HepG2 (cell line): ENCODE data around the gene NIN. TPM values are rescaled to one million over a fixed set of nuclear protein-coding genes. Genes with fewer than 3 reads are reported as not detected.

ENCODE experiments used
- ATAC-seq: fragments of 200-7000 bp; cut with Tn5 transposase; 3 replicates; pipeline ENCODE4 v1.9.1; 2020; ENCODE audit warnings: mild to moderate bottlenecking, moderate library complexity
- BruUV-seq: library from RNA; stranded (reverse); fragments of 400-500 nt; replicated peaks from 2 replicates; lab custom pipeline; 2021; lab: Mats Ljungman, UMichigan
- CTCF ChIA-PET: fragments of 300-600 bp; formaldehyde crosslinking; extraction: SDS; loops from one replicate; lab custom pipeline; 2021; ENCODE audit warnings: low total read pairs, inconsistent platforms, low intra/inter-chr PET ratio; lab: Yijun Ruan, JAX
- POLR2A ChIA-PET: fragments of 350-600 bp; sonication (Branson Sonifier 250); formaldehyde crosslinking; loops from one replicate; lab custom pipeline; 2020; ENCODE audit warnings: antibody characterized with exemption, inconsistent platforms; lab: Yijun Ruan, JAX
- DNase-seq: peaks from one replicate; pipeline ENCODE4 v3.0.0-alpha.2; 2015; ENCODE audit warnings: low spot score
- FAIRE-seq: peaks from 3 replicates; lab custom pipeline; 2011; peaks lifted over from hg19 to GRCh38; lab: Jason Lieb, UNC
- H2AFZ ChIP-seq: one replicate; pipeline ENCODE4 v1.6.1; 2011; ENCODE audit warnings: low read length, inconsistent platforms
- H3K27ac ChIP-seq: fragments of 300-600 bp; 3 replicates; pipeline ENCODE4 v1.8.0; 2011; ENCODE audit warnings: mixed run types, mild to moderate bottlenecking, mixed read lengths, low read length, inconsistent platforms; ENCODE audit not compliant: insufficient read depth; ENCODE audit errors: extremely low read length
- H3K27me3 ChIP-seq, 2 experiments: fragments of 200-600 bp in 1 of 2; 2 replicates in 1 of 2; 3 replicates in 1 of 2; pipeline versions ENCODE4 v1.6.0 to v1.8.0; 2011; ENCODE audit warnings: low read length in 2 of 2, mild to moderate bottlenecking in 2 of 2, moderate library complexity in 2 of 2, inconsistent platforms in 1 of 2; ENCODE audit not compliant: insufficient read depth in 2 of 2, control insufficient read depth in 1 of 2
- H3K36me3 ChIP-seq, 2 experiments: fragments of 200-600 bp in 1 of 2; replicated peaks in 1 of 2; 2 replicates in 1 of 2; 3 replicates in 1 of 2; pipeline versions ENCODE4 v1.5.1 to v1.8.0; 2011; ENCODE audit warnings: low read length in 2 of 2, inconsistent platforms in 1 of 2; ENCODE audit not compliant: insufficient read depth in 2 of 2, control insufficient read depth in 1 of 2
- H3K4me1 ChIP-seq: 2 replicates; pipeline ENCODE4 v1.5.1; 2012; ENCODE audit warnings: low read length, inconsistent platforms; ENCODE audit not compliant: insufficient read depth
- H3K4me2 ChIP-seq: 2 replicates; pipeline ENCODE4 v1.6.0; 2011; ENCODE audit warnings: low read depth, low read length, inconsistent platforms
- H3K4me3 ChIP-seq, 3 experiments: fragments of 200-600 bp in 1 of 3; sonication (generic), shearing (Covaris generic) in 1 of 3; replicated peaks in 1 of 3; 2 replicates each; pipeline ENCODE4 v1.5.1; 2011 to 2016; ENCODE audit warnings: low read length in 3 of 3, inconsistent platforms in 2 of 3, low read depth in 2 of 3, mild to moderate bottlenecking in 2 of 3, control low read depth in 1 of 3, mixed read lengths in 1 of 3; ENCODE audit not compliant: insufficient read depth in 1 of 3
- H3K79me2 ChIP-seq: one replicate; pipeline ENCODE4 v1.6.1; 2011; ENCODE audit warnings: low read length, inconsistent platforms; ENCODE audit not compliant: insufficient read depth
- H3K9ac ChIP-seq: 2 replicates; pipeline ENCODE4 v1.6.0; 2011; ENCODE audit warnings: mild to moderate bottlenecking, low read depth, low read length, inconsistent platforms; ENCODE audit not compliant: insufficient read depth
- H3K9me3 ChIP-seq: 2 replicates; pipeline ENCODE4 v1.5.1; 2012; ENCODE audit warnings: mild to moderate bottlenecking, low read length
- H4K20me1 ChIP-seq: 2 replicates; pipeline ENCODE4 v1.6.0; 2011; ENCODE audit warnings: inconsistent platforms, mild to moderate bottlenecking, low read length, moderate library complexity; ENCODE audit not compliant: insufficient read depth
- EP300 ChIP-seq, 3 experiments: sonication (generic) in 1 of 3; formaldehyde crosslinking in 1 of 3; IDR thresholded peaks; 2 replicates each; pipeline versions ENCODE4 v1.5.1 to v1.6.1; 2011 to 2020; ENCODE audit warnings: low read depth in 2 of 3, low read length in 2 of 3, borderline replicate concordance in 1 of 3, improper control_type of control experiment in 1 of 3, mild to moderate bottlenecking in 1 of 3, missing genetic modification reagents in 1 of 3, moderate library complexity in 1 of 3
- MXD4 ChIP-seq: IDR thresholded peaks from 2 replicates; pipeline ENCODE4 v1.6.1; 2016; ENCODE audit warnings: mild to moderate bottlenecking, missing biosample characterization, missing genetic modification reagents
- NFAT5 ChIP-seq: sonication (generic); formaldehyde crosslinking; IDR thresholded peaks from 2 replicates; pipeline ENCODE4 v1.4.0; 2020; ENCODE audit warnings: missing genetic modification reagents
- NR2F2 ChIP-seq: IDR thresholded peaks from 2 replicates; pipeline ENCODE4 v1.6.1; 2012; ENCODE audit warnings: low read depth, inconsistent platforms, borderline replicate concordance
- YY1 ChIP-seq: IDR thresholded peaks from 2 replicates; pipeline ENCODE4 v1.6.1; 2011; ENCODE audit warnings: low read length, low read depth, moderate library complexity, mild to moderate bottlenecking; ENCODE audit not compliant: insufficient read depth, insufficient replicate concordance
- ZNF34 ChIP-seq: sonication (generic); formaldehyde crosslinking; IDR thresholded peaks from 2 replicates; pipeline ENCODE4 v1.4.0; 2020; ENCODE audit warnings: mild to moderate bottlenecking, missing genetic modification reagents, borderline replicate concordance
- ZNF513 ChIP-seq: sonication (generic); formaldehyde crosslinking; conservative IDR thresholded peaks from 2 replicates; pipeline ENCODE4 v1.5.0; 2020; ENCODE audit warnings: missing genetic modification reagents
- WGBS: methylation state at CpG from one replicate; pipeline ENCODE4 v1.1.6; 2017; ENCODE audit warnings: low lambda C conversion rate; 5-methylcytosine and 5-hydroxymethylcytosine counted together
- in situ Hi-C: cut with HindIII; loops from 2 replicates; pipeline ENCODE4 v1.10.0; 2017; ENCODE audit warnings: low pct_unique_long_range_greater_than_20kb; ENCODE audit not compliant: extremely low pct_ligation_motif_present
- intact Hi-C: fragments of 100-400 bp; cut with micrococcal nuclease; formaldehyde crosslinking; loops from one replicate; pipeline ENCODE4 v1.10.0; 2022; ENCODE audit not compliant: unreplicated experiment
- polyA plus RNA-seq, 8 experiments: library from polyadenylated mRNA; depleted of rRNA in 3 of 8; stranded (reverse) in 7 of 8; unstranded in 1 of 8; fragments of >200 nt; fragmentation: Illumina TruSeq in 4 of 8; extraction: Trizol in 4 of 8; gene quantifications; 2 replicates each; pipeline versions ENCODE4 v1.2.1 to v1.2.3, GENCODE V29; 2011 to 2016; ENCODE audit warnings: low read depth in 4 of 8, missing spikeins in 1 of 8, mixed read lengths in 1 of 8; ENCODE audit not compliant: insufficient read depth in 1 of 8
- total RNA-seq, 5 experiments: library from RNA; depleted of rRNA; stranded (reverse); fragments of >200 nt; fragmentation: Illumina TruSeq; extraction: Trizol; gene quantifications; 2 replicates each; pipeline ENCODE4 v1.2.3, GENCODE V29; 2016; ENCODE audit warnings: low read depth in 1 of 5
- TF ChIP-seq, protein P1 (sequence below): sonication (generic); formaldehyde crosslinking; IDR thresholded peaks from 2 replicates; pipeline ENCODE4; 2020; ENCODE audit warnings: missing genetic modification reagents, mild to moderate bottlenecking, borderline replicate concordance

Gene NIN
- total and polyA plus RNA-seq, 2 of the 13 experiments (the other 11 are each of a cell fraction or from before 2014, with no cell fraction given) = 2.8 to 9.7 TPM

DNA sequence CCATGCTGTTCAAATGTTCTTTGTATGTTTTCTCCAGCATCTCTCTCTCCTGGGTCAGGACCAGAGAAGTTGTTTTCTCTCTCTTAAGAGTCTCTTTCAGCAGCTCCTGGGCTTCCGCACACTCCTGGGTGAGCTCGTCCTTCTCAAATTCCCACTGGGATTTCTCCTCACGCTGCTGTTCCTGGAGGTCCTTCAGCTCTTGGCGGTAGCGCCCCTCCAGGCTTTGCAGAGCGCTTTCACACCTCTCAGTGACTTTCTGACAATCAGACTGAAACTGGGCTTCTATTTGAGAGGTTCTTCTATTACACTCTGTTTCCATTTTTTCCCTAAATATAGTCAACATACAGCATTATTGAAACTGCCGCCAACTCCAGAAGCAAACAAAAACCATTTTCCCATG is 72.7 kb downstream of the NIN start:
- Histone ChIP-seq H2AFZ (no peak overlapping the region), H3K9ac (no peak overlapping the region), H4K20me1 (no peaks in the 10 kb centered on the region), H3K36me3 (peaks cover 9 to 27% of the 10 kb centered on the region in 2 experiments; a peak in 4 of 5 replicates), H3K27ac (no peak overlapping the region), H3K79me2 (no peaks in the 10 kb centered on the region), H3K4me2 (no peak overlapping the region), H3K9me3 (no peaks in the 10 kb centered on the region), H3K4me1 (no peaks in the 10 kb centered on the region), H3K4me3 (no peak overlapping the region), H3K27me3 (no peaks in the 10 kb centered on the region)
- ChIA-PET CTCF (no interaction called here), POLR2A (no interaction called here)
- no peak for TF ChIP-seq NFAT5 (CRISPR knock-in tag)
- no peak for TF ChIP-seq ZNF513
- TF ChIP-seq EP300 (IDR thresholded peaks at IDR 0.05; ENCODE audit: low read depth in 2 of 2, low read length in 2 of 2) = no peak
- no peak for TF ChIP-seq EP300 (CRISPR knock-in tag; IDR thresholded peaks at IDR 0.05; ENCODE audit: borderline replicate concordance)
- TF ChIP-seq, protein P1, sequence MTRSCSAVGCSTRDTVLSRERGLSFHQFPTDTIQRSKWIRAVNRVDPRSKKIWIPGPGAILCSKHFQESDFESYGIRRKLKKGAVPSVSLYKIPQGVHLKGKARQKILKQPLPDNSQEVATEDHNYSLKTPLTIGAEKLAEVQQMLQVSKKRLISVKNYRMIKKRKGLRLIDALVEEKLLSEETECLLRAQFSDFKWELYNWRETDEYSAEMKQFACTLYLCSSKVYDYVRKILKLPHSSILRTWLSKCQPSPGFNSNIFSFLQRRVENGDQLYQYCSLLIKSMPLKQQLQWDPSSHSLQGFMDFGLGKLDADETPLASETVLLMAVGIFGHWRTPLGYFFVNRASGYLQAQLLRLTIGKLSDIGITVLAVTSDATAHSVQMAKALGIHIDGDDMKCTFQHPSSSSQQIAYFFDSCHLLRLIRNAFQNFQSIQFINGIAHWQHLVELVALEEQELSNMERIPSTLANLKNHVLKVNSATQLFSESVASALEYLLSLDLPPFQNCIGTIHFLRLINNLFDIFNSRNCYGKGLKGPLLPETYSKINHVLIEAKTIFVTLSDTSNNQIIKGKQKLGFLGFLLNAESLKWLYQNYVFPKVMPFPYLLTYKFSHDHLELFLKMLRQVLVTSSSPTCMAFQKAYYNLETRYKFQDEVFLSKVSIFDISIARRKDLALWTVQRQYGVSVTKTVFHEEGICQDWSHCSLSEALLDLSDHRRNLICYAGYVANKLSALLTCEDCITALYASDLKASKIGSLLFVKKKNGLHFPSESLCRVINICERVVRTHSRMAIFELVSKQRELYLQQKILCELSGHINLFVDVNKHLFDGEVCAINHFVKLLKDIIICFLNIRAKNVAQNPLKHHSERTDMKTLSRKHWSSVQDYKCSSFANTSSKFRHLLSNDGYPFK = no peak
- TF ChIP-seq YY1 = no peak
- no peak for TF ChIP-seq ZNF34 (CRISPR knock-in tag)
- TF ChIP-seq MXD4 (CRISPR knock-in tag) = no peak
- TF ChIP-seq NR2F2 = no peak
- no peak for DNase-seq
- in situ Hi-C loops = no loop called here
- no peak for ATAC-seq
- WGBS = 98% methylated on average over 7 of the region's 7 CpGs
- intact Hi-C loops = no loop called here
- FAIRE-seq = no peak
- BruUV-seq = no TSS peak
